K562 (cell line): ENCODE data around the gene PIK3C2G. TPM values are rescaled to one million over a fixed set of nuclear protein-coding genes. Genes with fewer than 3 reads are reported as not detected.

ENCODE experiments used
- ATAC-seq: fragments of 200-7000 bp; cut with Tn5 transposase; 3 replicates; pipeline ENCODE4 v1.9.1; 2020; ENCODE audit warnings: moderate library complexity
- BruUV-seq: library from RNA; stranded (reverse); fragments of 400-500 nt; replicated peaks from 2 replicates; lab custom pipeline; 2021; lab: Mats Ljungman, UMichigan
- CTCF ChIA-PET: fragments of 300-600 bp; formaldehyde crosslinking; extraction: SDS; loops from one replicate; lab custom pipeline; 2021; ENCODE audit warnings: low intra/inter-chr PET ratio; lab: Yijun Ruan, JAX
- POLR2A ChIA-PET: fragments of 300-600, 350-650 bp; sonication (Branson Sonifier 250); formaldehyde crosslinking; extraction: SDS; loops from one replicate; lab custom pipeline; 2021; ENCODE audit warnings: antibody characterized with exemption, inconsistent platforms; lab: Yijun Ruan, JAX
- DNase-seq, 4 experiments: peaks; one replicate each; pipeline versions ENCODE4 v3.0.0 to v3.0.0-alpha.2; 2011 to 2018; ENCODE audit warnings: low spot score in 3 of 4, mixed read lengths in 3 of 4; ENCODE audit errors: extremely low read depth in 1 of 4
- FAIRE-seq: peaks from 2 replicates; lab custom pipeline; 2011; peaks lifted over from hg19 to GRCh38; lab: Jason Lieb, UNC
- H2AFZ ChIP-seq: 2 replicates; pipeline ENCODE4 v1.6.0; 2011; ENCODE audit warnings: low read depth, low read length, control low read depth, inconsistent platforms
- H3K27ac ChIP-seq: fragments of 200-600 bp; 3 replicates; pipeline ENCODE4 v1.8.0; 2011; ENCODE audit warnings: low read depth, mild to moderate bottlenecking, control low read depth, inconsistent platforms, low read length, moderate library complexity, mixed read lengths; ENCODE audit errors: extremely low read depth
- H3K27me3 ChIP-seq, 2 experiments: fragments of 300-600 bp in 1 of 2; 2 replicates in 1 of 2; 3 replicates in 1 of 2; pipeline versions ENCODE4 v1.6.0 to v1.8.0; 2011; ENCODE audit warnings: inconsistent platforms in 2 of 2, low read length in 2 of 2, mild to moderate bottlenecking in 1 of 2, mixed read lengths in 1 of 2, moderate library complexity in 1 of 2; ENCODE audit not compliant: control insufficient read depth in 2 of 2, insufficient read depth in 2 of 2
- H3K36me3 ChIP-seq: fragments of 300-600 bp; 3 replicates; pipeline ENCODE4 v1.8.0; 2011; ENCODE audit warnings: mild to moderate bottlenecking, low read length, inconsistent platforms; ENCODE audit not compliant: control insufficient read depth, insufficient read depth
- H3K4me1 ChIP-seq, 2 experiments: fragments of 200-600 bp in 1 of 2; replicated peaks in 1 of 2; 2 replicates in 1 of 2; 3 replicates in 1 of 2; pipeline versions ENCODE4 v1.5.1 to v1.8.0; 2011; ENCODE audit warnings: inconsistent platforms in 2 of 2, low read length in 2 of 2, mild to moderate bottlenecking in 1 of 2, mixed read lengths in 1 of 2, moderate library complexity in 1 of 2; ENCODE audit not compliant: control insufficient read depth in 2 of 2, insufficient read depth in 2 of 2
- H3K4me2 ChIP-seq: 2 replicates; pipeline ENCODE4 v1.6.1; 2011; ENCODE audit warnings: low read length, control low read depth, inconsistent platforms, mixed read lengths; ENCODE audit not compliant: insufficient read depth
- H3K4me3 ChIP-seq: fragments of 200-600 bp; sonication (generic), shearing (Covaris generic); 2 replicates; pipeline ENCODE4 v1.5.1; 2016; ENCODE audit warnings: control low read depth, inconsistent platforms
- H3K79me2 ChIP-seq: fragments of 200-600 bp; 3 replicates; pipeline ENCODE4 v1.8.0; 2011; ENCODE audit warnings: low read length, inconsistent platforms; ENCODE audit not compliant: control insufficient read depth, insufficient read depth
- H3K9ac ChIP-seq, 2 experiments: 2 replicates each; pipeline versions ENCODE4 v1.6.0 to v1.6.1; 2011; ENCODE audit warnings: low read depth in 2 of 2, low read length in 2 of 2, control low read depth in 1 of 2, inconsistent platforms in 1 of 2, mild to moderate bottlenecking in 1 of 2, mixed read lengths in 1 of 2; ENCODE audit not compliant: insufficient read depth in 1 of 2
- H3K9me1 ChIP-seq: one replicate; pipeline ENCODE4 v1.6.0; 2011; ENCODE audit warnings: inconsistent platforms, mild to moderate bottlenecking, low read length, moderate library complexity; ENCODE audit not compliant: control insufficient read depth, insufficient read depth
- H3K9me3 ChIP-seq: replicated peaks from 2 replicates; pipeline ENCODE4 v1.5.1; 2011; ENCODE audit warnings: low read depth, low read length, inconsistent platforms; ENCODE audit not compliant: control insufficient read depth, insufficient read depth
- H4K20me1 ChIP-seq: replicated peaks from 2 replicates; pipeline ENCODE4 v1.6.1; 2011; ENCODE audit warnings: low read length, inconsistent platforms, mixed read lengths; ENCODE audit not compliant: control insufficient read depth, insufficient read depth
- HNRNPL ChIP-seq: fragments of 200-400 bp; formaldehyde crosslinking; IDR thresholded peaks from 2 replicates; pipeline ENCODE4 v1.6.1; 2017; ENCODE audit warnings: low read depth, mild to moderate bottlenecking, low read length
- KHSRP ChIP-seq: fragments of 450-650 bp; IDR thresholded peaks from 2 replicates; pipeline ENCODE4 v1.6.1; 2017
- KLF6 ChIP-seq: fragments of 250-450 bp; sonication (Bioruptor Pico); IDR thresholded peaks from 2 replicates; pipeline ENCODE4 v1.4.0; 2020; ENCODE audit warnings: mild to moderate bottlenecking, moderate library complexity, borderline replicate concordance
- MTF1 ChIP-seq: fragments of 250-450 bp; sonication (Bioruptor Pico); IDR thresholded peaks from 2 replicates; pipeline ENCODE4 v1.9.0; 2021; ENCODE audit warnings: moderate library complexity, mild to moderate bottlenecking, inconsistent platforms, borderline replicate concordance
- TEAD1 ChIP-seq, 2 experiments: fragments of 450-650 bp in 1 of 2; sonication (generic) in 1 of 2; formaldehyde crosslinking; IDR thresholded peaks; 2 replicates each; pipeline versions ENCODE4 v1.4.0 to v1.8.0; 2020 to 2022; ENCODE audit warnings: mild to moderate bottlenecking in 2 of 2, missing genetic modification reagents in 1 of 2
- ZNF76 ChIP-seq: fragments of 250-450 bp; sonication (Bioruptor Pico); IDR thresholded peaks from 2 replicates; pipeline ENCODE4 v1.4.0; 2020; ENCODE audit warnings: mild to moderate bottlenecking, moderate library complexity, borderline replicate concordance
- WGBS: fragments of 100-300 bp; shearing (Covaris generic); methylation state at CpG from one replicate; pipeline ENCODE4 v1.1.6; 2016; ENCODE audit warnings: low coverage, mixed read lengths; ENCODE audit not compliant: insufficient coverage; ENCODE audit errors: missing lambda C conversion rate; 5-methylcytosine and 5-hydroxymethylcytosine counted together
- in situ Hi-C: fragments of 300-500 bp; cut with MboI; formaldehyde crosslinking; loops from 4 replicates; pipeline ENCODE4 v1.15.0; 2018; ENCODE audit warnings: inconsistent platforms, mixed read lengths
- intact Hi-C: fragments of 100-400 bp; cut with micrococcal nuclease; formaldehyde crosslinking; loops from 2 replicates; pipeline ENCODE4 v1.14.2; 2022
- polyA plus RNA-seq, 8 experiments: library from polyadenylated mRNA; depleted of rRNA in 4 of 8; stranded (reverse) in 5 of 8; unstranded in 3 of 8; fragments of >200 nt; fragmentation: Nextera tagmentation in 2 of 8; fragmentation: Illumina TruSeq in 1 of 8; extraction: Ambion mirVana in 2 of 8; extraction: Trizol in 1 of 8; gene quantifications; 2 replicates each; pipeline versions ENCODE4 v1.2.1 to v1.2.3, GENCODE V29; 2011 to 2014; ENCODE audit warnings: inconsistent platforms in 1 of 8, missing spikeins in 1 of 8
- total RNA-seq, 7 experiments: library from RNA; depleted of rRNA in 6 of 7; stranded (reverse); fragments of >200 nt in 6 of 7; fragmentation: Illumina TruSeq in 2 of 7; extraction: Trizol in 2 of 7; gene quantifications; 2 replicates each; pipeline versions ENCODE4 v1.2.1 to v1.2.3, GENCODE V29; 2011 to 2021; ENCODE audit warnings: low replicate concordance in 1 of 7
- TF ChIP-seq, protein P1 (sequence below): fragments of 450-650 bp; IDR thresholded peaks from 2 replicates; pipeline ENCODE4 v1.6.1; 2016; ENCODE audit warnings: low read depth

PIK3C2G gene
- total and polyA plus RNA-seq, 9 of the 15 experiments (the other 6 are each of a cell fraction or from before 2014, with no cell fraction given): not detected

DNA sequence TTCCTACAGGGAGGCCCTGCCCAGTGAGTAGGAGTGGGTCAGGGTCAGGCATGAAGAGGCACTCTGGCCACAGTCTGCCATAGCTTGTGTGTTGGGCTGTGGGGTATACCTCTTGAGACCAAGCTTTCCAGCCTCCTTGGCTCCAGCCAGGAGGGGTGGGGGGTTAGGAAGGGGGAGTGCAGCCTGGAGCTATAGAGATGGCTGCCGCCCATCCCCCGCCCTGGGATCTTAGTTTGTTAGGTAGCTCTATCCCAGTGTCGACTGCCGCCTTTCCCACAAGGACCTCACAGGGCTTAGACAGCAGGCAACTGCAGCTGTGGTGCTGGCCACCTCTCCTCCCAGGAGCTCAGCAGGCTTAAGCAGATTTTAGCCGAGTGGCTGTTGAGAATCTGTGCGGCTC lies 260.1 kb downstream of the PIK3C2G start:
- 17% methylated on average over 1 of the region's 6 CpGs for WGBS
- TF ChIP-seq KHSRP (no peak), KLF6 (CRISPR knock-in tag) (no peak), TEAD1 (CRISPR knock-in tag; IDR thresholded peaks at IDR 0.05) (no peak), HNRNPL (no peak), MTF1 (CRISPR knock-in tag) (no peak), ZNF76 (CRISPR knock-in tag) (no peak)
- TF ChIP-seq, protein P1, sequence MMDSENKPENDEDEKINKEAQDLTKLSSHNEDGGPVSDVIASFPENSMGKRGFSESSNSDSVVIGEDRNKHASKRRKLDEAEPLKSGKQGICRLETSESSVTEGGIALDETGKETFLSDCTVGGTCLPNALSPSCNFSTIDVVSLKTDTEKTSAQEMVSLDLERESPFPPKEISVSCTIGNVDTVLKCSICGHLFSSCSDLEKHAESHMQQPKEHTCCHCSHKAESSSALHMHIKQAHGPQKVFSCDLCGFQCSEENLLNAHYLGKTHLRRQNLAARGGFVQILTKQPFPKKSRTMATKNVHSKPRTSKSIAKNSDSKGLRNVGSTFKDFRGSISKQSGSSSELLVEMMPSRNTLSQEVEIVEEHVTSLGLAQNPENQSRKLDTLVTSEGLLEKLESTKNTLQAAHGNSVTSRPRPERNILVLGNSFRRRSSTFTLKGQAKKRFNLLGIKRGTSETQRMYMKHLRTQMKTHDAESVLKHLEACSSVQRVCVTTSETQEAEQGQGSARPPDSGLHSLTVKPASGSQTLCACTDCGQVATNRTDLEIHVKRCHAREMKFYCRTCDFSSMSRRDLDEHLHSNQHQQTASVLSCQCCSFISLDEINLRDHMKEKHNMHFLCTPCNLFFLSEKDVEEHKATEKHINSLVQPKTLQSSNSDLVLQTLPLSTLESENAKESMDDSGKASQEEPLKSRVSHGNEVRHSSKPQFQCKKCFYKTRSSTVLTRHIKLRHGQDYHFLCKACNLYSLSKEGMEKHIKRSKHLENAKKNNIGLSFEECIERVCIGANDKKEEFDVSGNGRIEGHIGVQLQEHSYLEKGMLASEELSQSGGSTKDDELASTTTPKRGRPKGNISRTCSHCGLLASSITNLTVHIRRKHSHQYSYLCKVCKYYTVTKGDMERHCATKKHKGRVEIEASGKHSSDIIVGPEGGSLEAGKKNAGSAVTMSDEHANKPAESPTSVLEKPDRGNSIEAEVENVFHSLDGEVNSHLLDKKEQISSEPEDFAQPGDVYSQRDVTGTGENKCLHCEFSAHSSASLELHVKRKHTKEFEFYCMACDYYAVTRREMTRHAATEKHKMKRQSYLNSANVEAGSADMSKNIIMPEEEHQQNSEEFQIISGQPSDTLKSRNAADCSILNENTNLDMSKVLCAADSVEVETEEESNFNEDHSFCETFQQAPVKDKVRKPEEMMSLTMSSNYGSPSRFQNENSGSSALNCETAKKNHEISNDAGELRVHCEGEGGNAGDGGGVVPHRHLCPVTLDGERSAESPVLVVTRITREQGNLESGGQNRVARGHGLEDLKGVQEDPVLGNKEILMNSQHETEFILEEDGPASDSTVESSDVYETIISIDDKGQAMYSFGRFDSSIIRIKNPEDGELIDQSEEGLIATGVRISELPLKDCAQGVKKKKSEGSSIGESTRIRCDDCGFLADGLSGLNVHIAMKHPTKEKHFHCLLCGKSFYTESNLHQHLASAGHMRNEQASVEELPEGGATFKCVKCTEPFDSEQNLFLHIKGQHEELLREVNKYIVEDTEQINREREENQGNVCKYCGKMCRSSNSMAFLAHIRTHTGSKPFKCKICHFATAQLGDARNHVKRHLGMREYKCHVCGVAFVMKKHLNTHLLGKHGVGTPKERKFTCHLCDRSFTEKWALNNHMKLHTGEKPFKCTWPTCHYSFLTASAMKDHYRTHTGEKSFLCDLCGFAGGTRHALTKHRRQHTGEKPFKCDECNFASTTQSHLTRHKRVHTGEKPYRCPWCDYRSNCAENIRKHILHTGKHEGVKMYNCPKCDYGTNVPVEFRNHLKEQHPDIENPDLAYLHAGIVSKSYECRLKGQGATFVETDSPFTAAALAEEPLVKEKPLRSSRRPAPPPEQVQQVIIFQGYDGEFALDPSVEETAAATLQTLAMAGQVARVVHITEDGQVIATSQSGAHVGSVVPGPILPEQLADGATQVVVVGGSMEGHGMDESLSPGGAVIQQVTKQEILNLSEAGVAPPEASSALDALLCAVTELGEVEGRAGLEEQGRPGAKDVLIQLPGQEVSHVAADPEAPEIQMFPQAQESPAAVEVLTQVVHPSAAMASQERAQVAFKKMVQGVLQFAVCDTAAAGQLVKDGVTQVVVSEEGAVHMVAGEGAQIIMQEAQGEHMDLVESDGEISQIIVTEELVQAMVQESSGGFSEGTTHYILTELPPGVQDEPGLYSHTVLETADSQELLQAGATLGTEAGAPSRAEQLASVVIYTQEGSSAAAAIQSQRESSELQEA: no peak

More for the DNA sequence above, 260.1 kb downstream of the PIK3C2G start:
- H3K4me1 ChIP-seq: no peaks in the 10 kb centered on the region
- no TSS peak for BruUV-seq
- no peaks in the 10 kb centered on the region for H3K79me2 ChIP-seq
- ChIA-PET CTCF (no interaction called here), POLR2A (no interaction called here)
- in situ Hi-C loops (no loop called here), intact Hi-C loops (no loop called here)
- H3K4me2 ChIP-seq: no peak overlapping the region
- no peaks in the 10 kb centered on the region for H4K20me1 ChIP-seq
- no peak overlapping the region for H3K27ac ChIP-seq
- ATAC-seq (no peak), FAIRE-seq (no peak), DNase-seq (no peak)
- H3K9me1 ChIP-seq: no peaks in the 10 kb centered on the region
- no peak overlapping the region for H3K4me3 ChIP-seq
- no peaks in the 10 kb centered on the region for H3K36me3 ChIP-seq
- H2AFZ ChIP-seq: no peak overlapping the region
- no peak overlapping the region for H3K9ac ChIP-seq
- H3K9me3 ChIP-seq: no peaks in the 10 kb centered on the region
- no peaks in the 10 kb centered on the region for H3K27me3 ChIP-seq
